HCT116 (cell line): ENCODE results near the gene PSMC3IP.

Experiments used
- JUND ChIP-seq: IDR thresholded peaks from 2 replicates; pipeline ENCODE4 v1.6.1; 2012
- POLR2A ChIP-seq: IDR thresholded peaks from 2 replicates; pipeline ENCODE4 v1.7.0; 2011; ENCODE audit warnings: borderline replicate concordance; ENCODE audit not compliant: insufficient read depth, insufficient read length; ENCODE audit errors: extremely low read depth
- TF ChIP-seq, protein P1 (sequence below), 3 experiments: fragments of 200-600 bp in 1 of 3; sonication (generic) in 1 of 3; IDR thresholded peaks in 2 of 3; conservative IDR thresholded peaks in 1 of 3; 2 replicates each; pipeline ENCODE4 v1.5.1; 2012 to 2017; ENCODE audit warnings: low read depth in 2 of 3, low read length in 2 of 3, antibody characterized with exemption in 1 of 3, borderline replicate concordance in 1 of 3, control low read depth in 1 of 3, mild to moderate bottlenecking in 1 of 3, mixed read lengths in 1 of 3, mixed run types in 1 of 3, moderate library complexity in 1 of 3; ENCODE audit not compliant: insufficient read depth in 1 of 3

DNA sequence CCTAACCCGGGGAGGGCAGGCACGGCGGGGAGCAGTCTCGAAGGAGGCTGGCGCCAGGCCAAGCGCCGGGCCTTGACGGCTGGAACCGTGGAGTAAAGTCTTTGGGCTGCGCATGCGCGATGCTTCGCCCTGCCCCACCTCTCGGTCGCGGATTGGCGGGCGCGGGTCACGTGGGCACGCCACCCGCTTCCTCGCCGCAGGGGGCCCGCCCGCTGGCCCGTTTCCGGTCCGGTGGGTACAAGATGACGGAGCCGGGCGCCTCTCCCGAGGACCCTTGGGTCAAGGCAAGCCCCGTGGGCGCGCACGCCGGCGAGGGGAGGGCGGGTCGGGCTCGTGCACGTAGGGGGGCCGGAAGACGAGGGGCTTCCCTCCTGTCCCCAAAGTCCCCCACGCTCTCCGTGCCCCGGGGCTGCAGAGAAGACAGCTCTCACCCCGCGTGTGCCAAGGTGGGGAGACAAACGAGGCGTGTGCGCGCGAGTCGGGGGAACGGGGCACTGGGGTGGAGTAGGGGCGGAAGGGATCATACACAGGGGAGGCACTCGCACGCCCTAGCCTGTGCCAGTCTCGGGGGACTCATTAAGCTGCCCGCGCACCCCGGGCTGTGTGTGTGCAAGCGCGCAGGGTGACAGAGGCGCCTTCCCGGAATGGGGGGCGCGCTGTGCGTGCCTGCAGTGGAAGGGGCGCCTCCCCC lies 10.5 kb downstream of the PSMC3IP start, which contains the start of gene MLX:
- TF ChIP-seq, protein P1, sequence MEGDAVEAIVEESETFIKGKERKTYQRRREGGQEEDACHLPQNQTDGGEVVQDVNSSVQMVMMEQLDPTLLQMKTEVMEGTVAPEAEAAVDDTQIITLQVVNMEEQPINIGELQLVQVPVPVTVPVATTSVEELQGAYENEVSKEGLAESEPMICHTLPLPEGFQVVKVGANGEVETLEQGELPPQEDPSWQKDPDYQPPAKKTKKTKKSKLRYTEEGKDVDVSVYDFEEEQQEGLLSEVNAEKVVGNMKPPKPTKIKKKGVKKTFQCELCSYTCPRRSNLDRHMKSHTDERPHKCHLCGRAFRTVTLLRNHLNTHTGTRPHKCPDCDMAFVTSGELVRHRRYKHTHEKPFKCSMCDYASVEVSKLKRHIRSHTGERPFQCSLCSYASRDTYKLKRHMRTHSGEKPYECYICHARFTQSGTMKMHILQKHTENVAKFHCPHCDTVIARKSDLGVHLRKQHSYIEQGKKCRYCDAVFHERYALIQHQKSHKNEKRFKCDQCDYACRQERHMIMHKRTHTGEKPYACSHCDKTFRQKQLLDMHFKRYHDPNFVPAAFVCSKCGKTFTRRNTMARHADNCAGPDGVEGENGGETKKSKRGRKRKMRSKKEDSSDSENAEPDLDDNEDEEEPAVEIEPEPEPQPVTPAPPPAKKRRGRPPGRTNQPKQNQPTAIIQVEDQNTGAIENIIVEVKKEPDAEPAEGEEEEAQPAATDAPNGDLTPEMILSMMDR (IDR thresholded peaks at IDR 0.05 in 2 of 3, conservative IDR thresholded peaks at IDR 0.05 in 1 of 3; ENCODE audit: borderline replicate concordance in 1 of 3, insufficient read depth in 1 of 3, low read depth in 2 of 3, low read length in 2 of 3) = no peak
- TF ChIP-seq POLR2A (no peak), JUND (no peak)
